ENCODE data around the gene SOCS3. TPM values are rescaled to one million over a fixed set of nuclear protein-coding genes. Genes with fewer than 3 reads are reported as not detected.
A peak's percentile ranks its signal among the peaks of the same experiment; 100 is the strongest.

The SOCS3 gene
- total RNA-seq, 1 donor from 2014 or later, result 16.9 TPM

DNA sequence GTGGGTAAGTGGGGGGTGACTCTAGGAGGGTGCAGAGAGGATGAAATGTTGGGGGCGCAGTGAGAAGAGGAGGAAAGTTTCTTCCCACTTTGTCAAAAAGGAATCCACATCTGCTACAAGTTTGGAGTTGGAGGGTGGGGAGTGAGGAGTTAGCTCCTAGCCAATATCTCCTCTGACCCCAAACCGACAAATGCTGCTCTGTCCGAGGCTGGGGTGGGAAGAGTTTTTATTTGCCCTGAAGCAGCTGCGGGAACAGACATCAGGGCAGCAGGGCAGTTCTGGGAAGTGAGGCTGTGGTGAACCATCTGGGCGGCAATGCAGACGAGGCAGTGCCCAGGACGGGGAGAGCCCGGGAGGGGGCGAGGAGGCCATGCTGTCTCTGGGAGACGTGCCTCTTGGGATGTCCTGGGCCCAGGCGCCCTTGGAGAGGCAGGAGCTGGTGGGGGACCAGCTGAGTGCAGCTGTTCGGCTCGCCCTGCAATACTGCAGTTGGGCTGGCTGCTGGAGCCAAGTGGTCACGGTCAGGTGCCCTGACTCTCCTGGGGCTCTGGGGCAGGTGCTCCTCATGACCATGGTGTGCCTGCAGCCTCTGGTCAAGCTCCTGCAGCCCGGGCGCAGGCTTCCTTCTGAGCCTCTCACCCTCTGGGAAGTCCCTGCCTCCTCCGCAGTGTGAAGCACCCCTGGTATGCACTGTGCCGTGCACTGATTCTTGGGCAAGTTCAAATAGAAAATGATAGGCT is 6.4 kb upstream of the SOCS3 start:
- DNase-seq (ENCODE audit: extremely low spot score, unreplicated experiment), result no peak
- no peaks in the 10 kb centered on the region for H3K27me3 Mint-ChIP-seq
- H3K27ac Mint-ChIP-seq, result peak overlapping the region; percentile 84
- no peaks in the 10 kb centered on the region for H3K36me3 Mint-ChIP-seq
- H3K4me3 Mint-ChIP-seq, result peak overlapping the region; percentile 61
- H3K9me3 Mint-ChIP-seq, result no peaks in the 10 kb centered on the region
- TF ChIP-seq, protein P1, sequence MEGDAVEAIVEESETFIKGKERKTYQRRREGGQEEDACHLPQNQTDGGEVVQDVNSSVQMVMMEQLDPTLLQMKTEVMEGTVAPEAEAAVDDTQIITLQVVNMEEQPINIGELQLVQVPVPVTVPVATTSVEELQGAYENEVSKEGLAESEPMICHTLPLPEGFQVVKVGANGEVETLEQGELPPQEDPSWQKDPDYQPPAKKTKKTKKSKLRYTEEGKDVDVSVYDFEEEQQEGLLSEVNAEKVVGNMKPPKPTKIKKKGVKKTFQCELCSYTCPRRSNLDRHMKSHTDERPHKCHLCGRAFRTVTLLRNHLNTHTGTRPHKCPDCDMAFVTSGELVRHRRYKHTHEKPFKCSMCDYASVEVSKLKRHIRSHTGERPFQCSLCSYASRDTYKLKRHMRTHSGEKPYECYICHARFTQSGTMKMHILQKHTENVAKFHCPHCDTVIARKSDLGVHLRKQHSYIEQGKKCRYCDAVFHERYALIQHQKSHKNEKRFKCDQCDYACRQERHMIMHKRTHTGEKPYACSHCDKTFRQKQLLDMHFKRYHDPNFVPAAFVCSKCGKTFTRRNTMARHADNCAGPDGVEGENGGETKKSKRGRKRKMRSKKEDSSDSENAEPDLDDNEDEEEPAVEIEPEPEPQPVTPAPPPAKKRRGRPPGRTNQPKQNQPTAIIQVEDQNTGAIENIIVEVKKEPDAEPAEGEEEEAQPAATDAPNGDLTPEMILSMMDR (conservative IDR thresholded peaks at IDR 0.05), result no peak
- H3K4me1 Mint-ChIP-seq (ENCODE audit: unreplicated experiment), result peaks cover 36% of the 10 kb centered on the region

- Mint-ChIP-seq H3K4me1 (ENCODE audit: unreplicated experiment) (peaks cover 36% of the 10 kb centered on the region), H3K36me3 (no peaks in the 10 kb centered on the region), H3K27ac (peak overlapping the region; percentile 84), H3K4me3 (peak overlapping the region; percentile 61), H3K27me3 (no peaks in the 10 kb centered on the region), H3K9me3 (no peaks in the 10 kb centered on the region)
- DNase-seq (ENCODE audit: extremely low spot score, unreplicated experiment), result no peak
- TF ChIP-seq, protein P1 (conservative IDR thresholded peaks at IDR 0.05), result no peak
Measured at GRCh38 chr17:78365561-78366108, 5.8 kb upstream of the SOCS3 start.

DNA sequence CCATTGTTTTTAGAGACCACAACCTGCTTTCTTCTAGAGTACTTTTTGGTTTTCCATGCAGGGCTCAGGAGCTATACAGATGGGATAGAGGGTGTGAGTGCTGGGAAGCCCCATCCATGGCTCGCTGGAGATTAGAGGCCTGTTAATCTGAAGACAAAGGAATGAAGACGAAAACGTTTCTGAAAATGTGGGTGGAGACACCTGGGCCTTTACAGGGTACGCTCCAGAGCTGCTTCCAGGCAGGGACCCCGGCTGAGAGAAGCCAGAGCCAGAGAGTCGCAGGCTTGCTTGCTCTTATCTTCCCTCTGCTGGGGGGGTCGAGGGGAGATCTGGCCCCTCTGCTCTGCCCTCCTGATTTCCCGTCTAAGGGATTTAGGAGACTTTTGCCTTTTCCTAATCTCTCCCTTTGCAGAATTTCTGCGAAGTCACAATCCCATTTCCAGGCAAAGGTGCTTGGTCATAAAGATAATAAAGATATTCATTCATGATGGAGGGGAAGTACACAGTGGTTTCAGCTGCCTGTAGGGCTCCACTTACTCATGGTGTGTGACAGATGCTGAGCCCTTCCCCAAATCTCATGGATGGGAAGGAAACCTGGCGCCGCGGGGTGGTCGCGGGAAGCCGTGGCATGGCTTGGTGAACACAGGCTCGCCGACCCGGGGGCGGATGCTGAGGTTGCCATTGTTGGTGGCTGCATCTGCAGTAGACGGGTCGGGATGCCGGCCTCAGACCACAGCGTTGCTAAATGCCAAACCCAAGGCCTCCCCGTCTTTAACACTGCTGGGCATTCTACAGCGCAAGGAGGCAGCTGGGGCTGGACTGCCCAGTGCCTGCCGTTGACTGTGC is 4.8 kb upstream of the SOCS3 start:
- Mint-ChIP-seq H3K4me1 (ENCODE audit: unreplicated experiment) (peaks cover 29% of the 10 kb centered on the region), H3K9me3 (no peaks in the 10 kb centered on the region), H3K27ac (peak overlapping the region; percentile 74), H3K27me3 (no peaks in the 10 kb centered on the region), H3K4me3 (peak overlapping the region; percentile 44), H3K36me3 (no peaks in the 10 kb centered on the region)
- TF ChIP-seq, protein P1 (conservative IDR thresholded peaks at IDR 0.05), result no peak
- no peak for DNase-seq (ENCODE audit: extremely low spot score, unreplicated experiment)

- DNase-seq (ENCODE audit: extremely low spot score, unreplicated experiment), result no peak
- Mint-ChIP-seq H3K27me3 (no peaks in the 10 kb centered on the region), H3K9me3 (no peaks in the 10 kb centered on the region), H3K27ac (no peak overlapping the region), H3K36me3 (no peaks in the 10 kb centered on the region), H3K4me3 (peak overlapping the region; percentile 46), H3K4me1 (ENCODE audit: unreplicated experiment) (peaks cover 33% of the 10 kb centered on the region)
- TF ChIP-seq, protein P1 (conservative IDR thresholded peaks at IDR 0.05), result peak; percentile 52
Measured at GRCh38 chr17:78362671-78363070, 2.8 kb upstream of the SOCS3 start.

DNA sequence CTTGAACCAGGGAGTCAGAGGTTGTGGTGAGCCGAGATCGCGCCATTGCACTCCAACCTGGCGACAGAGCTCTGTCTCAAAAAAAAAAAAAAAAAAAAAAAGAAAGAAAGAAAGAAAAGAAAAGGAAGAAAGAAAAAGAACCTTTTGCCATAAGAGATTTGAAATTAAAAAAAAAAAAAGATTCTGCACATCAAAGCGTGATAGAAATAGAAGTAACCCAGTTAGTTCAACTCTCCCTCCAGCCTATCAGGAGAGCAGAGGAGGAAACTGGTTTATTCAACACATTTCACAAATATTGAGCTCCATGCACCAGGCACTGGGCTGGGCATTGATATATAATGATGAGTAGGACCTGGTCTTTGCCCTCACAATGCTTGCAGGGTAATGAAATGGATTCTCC is 2.4 kb upstream of the SOCS3 start:
- H3K9me3 Mint-ChIP-seq, result no peaks in the 10 kb centered on the region
- no peaks in the 10 kb centered on the region for H3K27me3 Mint-ChIP-seq
- no peak overlapping the region for H3K27ac Mint-ChIP-seq
- H3K4me1 Mint-ChIP-seq (ENCODE audit: unreplicated experiment), result peaks cover 38% of the 10 kb centered on the region
- H3K4me3 Mint-ChIP-seq, result peak overlapping the region; percentile 46
- H3K36me3 Mint-ChIP-seq, result no peaks in the 10 kb centered on the region
- no peak for DNase-seq (ENCODE audit: extremely low spot score, unreplicated experiment)
- TF ChIP-seq, protein P1 (conservative IDR thresholded peaks at IDR 0.05), result no peak
